DND-41 (cell line): Measurements from ENCODE around the gene OR6B3.

Experiments
- CTCF ChIP-seq: IDR thresholded peaks from 2 replicates; pipeline ENCODE4 v1.5.1; 2012; ENCODE audit warnings: borderline replicate concordance, low read length, moderate library complexity, mild to moderate bottlenecking; ENCODE audit not compliant: poor library complexity, severe bottlenecking; ENCODE audit errors: extremely low read depth
- EZH2 ChIP-seq: IDR thresholded peaks from 3 replicates; pipeline ENCODE4 v1.6.1; 2012; ENCODE audit warnings: borderline replicate concordance, low read depth, mild to moderate bottlenecking, moderate library complexity, low read length, inconsistent platforms; ENCODE audit not compliant: severe bottlenecking

- no peak for TF ChIP-seq CTCF
- no peak for TF ChIP-seq EZH2
These were observed 11.6 kb upstream of the OR6B3 start for GRCh38 chr2:240064898-240065297.
